Middle frontal gyrus (tissue), 1 donor: ENCODE results near the gene NOTO.
A peak's percentile ranks its signal among the peaks of the same experiment; 100 is the strongest.
"Not testable (repeated sequence)": the region's sequence is repeated elsewhere in the genome, so short reads cannot be mapped to it uniquely, and the experiment has no call there.

Experiments used
- DNase-seq: peaks from one replicate; pipeline ENCODE4 v3.0.0-alpha.2; 2015; ENCODE audit warnings: low spot score; ENCODE audit errors: extremely low spot score

The NOTO gene

DNA sequence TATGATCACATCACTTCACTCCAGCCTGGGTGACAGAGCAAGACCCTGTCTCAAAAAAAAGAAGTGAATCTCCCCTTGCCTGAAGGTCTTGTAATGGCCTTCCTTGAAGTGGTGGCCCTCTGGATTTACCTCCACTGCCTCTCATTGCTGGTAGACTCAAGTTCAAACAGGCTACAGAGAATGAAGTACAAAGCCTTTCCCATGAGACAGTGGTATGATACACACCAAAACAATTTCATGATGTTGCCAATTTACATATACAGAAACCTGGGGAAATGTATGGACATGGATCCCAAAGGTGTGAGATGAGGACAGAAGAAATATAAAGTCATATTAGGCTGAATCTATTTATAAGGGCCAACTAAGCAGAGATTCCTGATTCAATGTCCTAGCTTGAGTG lies 4.8 kb upstream of the NOTO start:
- no peak for DNase-seq

GRCh38 chr2:73200281-73200680 lies 2.1 kb upstream of the NOTO start:
- not testable (repeated sequence) for DNase-seq

GRCh38 chr2:73203055-73203681 lies 794 bp downstream of the NOTO start:
- DNase-seq, result no peak

GRCh38 chr2:73205611-73206010 lies 3.2 kb downstream of the NOTO start:
- DNase-seq, result no peak

- DNase-seq, result no peak
Observed at GRCh38 chr2:73208258-73208657, 5.9 kb downstream of the NOTO start.

GRCh38 chr2:73210019-73210418 lies 7.6 kb downstream of the NOTO start:
- no peak for DNase-seq

GRCh38 chr2:73210696-73211095 lies 8.3 kb downstream of the NOTO start:
- no peak for DNase-seq

- no peak for DNase-seq
Observed at GRCh38 chr2:73212098-73212447, 9.7 kb downstream of the NOTO start.

DNA sequence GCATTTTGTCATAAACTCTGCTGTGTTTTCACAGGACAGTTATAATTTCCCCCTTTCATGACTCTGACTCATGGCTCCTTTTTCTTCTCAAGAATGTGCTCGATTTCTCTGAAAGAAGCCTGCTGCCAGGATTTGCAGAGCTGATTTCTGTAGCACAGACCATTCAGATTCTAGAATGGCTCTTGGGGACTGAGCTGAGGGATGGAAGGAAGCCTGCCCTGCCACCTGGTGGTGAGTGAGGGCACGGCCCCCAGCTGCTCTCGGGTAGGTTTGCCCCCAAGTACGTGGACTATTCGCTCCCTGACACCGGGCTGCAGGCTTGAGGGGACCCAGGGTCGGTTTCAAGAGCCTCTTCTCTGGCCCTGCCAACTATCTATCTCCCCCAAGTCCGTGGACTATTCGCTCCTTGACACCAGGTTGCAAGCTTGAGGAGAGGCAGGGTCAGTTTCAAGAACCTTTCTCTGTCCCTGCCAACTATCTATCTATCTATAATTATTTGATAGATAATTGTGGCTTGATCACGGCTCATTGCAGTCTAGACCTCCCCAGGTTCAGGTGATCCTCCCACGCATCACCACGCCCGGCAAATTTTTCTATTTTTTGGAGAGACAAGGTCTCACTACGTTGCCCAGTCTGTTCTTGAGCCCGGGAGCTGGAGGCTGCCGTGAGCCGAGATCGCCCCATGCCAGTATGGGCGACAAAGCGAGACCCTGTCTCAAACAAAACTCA lies 10.2 kb downstream of the NOTO start:
- peak; percentile 34 for DNase-seq

DNA sequence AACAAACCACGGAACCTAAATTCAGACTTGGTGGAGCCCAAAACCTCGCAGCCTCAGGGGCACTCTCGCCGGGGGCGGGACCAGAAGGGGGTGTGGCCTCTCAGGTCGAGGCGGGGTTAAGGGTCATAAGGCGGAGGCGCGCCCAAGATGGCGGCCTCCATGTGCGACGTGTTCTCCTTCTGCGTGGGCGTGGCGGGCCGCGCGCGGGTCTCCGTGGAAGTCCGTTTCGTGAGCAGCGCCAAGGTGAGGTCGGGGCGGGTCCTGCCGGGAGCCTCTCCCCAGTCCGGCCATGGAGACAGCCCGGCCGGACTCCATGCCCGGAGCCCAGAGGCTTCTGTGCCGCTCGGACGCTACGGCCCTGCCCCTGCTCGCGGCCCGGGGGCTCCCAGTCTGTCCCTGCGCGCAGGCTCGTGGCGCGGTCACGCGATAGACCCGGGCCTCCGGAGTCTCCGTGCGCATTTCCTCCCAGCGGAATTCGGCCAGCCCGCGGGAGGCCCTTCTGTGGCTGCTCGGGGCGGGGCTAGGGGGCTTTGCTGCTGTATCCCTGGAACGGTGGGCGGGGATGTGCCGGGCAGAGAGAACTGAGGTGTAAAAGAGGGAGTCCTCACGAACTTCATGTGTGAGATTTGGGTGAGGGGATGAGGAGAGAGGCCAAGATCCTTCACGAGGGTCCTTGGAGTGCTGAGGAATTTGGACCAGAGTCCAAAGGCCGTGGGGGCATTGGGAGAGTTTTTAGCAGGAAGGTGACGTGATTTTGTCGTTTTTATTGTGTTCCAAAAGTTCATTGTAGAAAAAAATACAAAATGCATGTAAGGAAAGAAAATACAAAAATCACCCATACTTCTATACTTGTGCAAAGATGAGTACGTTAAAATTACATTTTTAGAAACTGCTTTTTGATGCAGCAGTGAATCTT lies 12.0 kb downstream of the NOTO start, which contains the start of gene SMYD5:
SMYD5 (plus strand) TSS at position 126 of the 916 bp plus-strand sequence; CDS start at position 148, 22 bp downstream.
- peak; percentile 77 for DNase-seq

DNA sequence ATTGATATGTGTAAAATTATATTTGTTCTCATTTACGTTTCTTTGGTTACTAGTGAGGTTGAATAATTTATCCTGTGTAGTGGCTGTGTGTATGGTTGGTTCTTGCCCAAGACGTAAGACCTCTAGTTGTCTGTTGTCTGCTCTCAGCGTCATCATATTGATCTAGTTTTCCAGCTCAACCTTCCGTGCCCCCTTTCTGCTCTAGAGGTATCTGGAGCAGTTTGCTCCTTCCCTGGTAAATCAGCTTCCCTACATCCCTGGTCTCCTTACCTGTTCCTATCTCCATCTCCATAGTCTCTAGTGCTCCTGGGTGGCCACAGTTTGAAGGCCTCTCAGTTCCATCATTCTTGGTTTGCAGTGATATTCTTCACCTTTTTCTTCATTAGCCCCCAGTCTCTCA lies 12.9 kb downstream of the NOTO start:
- DNase-seq, result no peak

GRCh38 chr2:73217160-73217559 lies 14.8 kb downstream of the NOTO start:
- no peak for DNase-seq

DNA sequence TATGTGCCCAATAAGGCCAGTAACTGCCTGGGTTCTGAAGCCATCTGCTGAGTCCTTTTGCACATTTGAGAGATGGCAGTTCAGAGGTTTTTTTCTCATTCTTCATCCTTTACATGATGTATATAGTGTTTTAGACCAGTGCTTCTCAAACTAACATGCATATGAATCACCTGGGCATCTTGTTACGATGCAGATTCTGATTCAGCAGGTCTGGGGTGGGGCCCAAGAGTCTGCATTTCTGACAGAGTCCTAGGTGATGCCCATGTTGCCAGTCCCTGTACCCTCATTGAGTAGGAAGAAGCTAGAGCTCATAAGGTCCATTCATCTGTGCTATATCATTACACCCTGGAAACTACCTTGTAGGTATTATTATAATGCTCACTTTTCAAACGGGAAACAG lies 15.5 kb downstream of the NOTO start:
- DNase-seq, result no peak

DNA sequence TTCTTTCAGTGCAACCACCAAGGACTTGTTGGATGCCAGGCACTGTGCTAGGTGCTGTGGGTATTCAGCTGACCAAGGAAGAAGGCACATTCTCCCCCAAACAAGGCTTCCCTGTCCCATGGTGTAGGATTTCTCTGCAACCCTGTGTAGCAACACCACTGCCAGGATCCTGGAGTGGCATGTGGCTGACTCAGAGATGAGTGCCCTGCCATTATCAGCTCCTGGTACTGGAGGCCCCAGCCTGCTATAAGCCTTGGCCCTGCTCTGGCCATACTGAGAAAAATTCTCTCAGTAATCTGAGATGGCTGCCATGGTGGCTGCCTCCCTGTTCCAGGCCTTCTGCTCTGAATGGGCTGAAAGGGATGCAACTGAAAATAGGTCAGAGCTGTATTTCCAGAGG lies 15.9 kb downstream of the NOTO start:
- no peak for DNase-seq

DNA sequence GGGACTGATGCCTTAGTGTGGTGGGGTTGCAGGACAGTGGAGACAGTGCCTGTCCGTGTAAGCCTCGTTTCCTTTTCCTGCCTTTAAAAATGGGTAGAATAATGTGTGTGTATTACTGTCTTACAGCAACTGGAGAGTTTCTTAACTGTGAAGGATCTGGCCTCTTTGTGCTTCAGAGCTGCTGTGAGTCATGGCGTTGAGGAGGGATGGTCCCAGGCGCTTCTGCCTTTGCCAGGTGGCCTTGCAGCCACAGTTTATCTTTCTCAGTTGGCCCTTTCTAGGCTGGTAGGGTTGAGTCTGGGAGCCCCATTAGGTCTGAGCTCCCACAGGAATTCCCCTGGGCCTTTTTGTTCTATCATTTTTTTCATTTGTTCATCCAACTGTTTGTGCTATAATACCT lies 21.4 kb downstream of the NOTO start:
- no peak for DNase-seq

DNA sequence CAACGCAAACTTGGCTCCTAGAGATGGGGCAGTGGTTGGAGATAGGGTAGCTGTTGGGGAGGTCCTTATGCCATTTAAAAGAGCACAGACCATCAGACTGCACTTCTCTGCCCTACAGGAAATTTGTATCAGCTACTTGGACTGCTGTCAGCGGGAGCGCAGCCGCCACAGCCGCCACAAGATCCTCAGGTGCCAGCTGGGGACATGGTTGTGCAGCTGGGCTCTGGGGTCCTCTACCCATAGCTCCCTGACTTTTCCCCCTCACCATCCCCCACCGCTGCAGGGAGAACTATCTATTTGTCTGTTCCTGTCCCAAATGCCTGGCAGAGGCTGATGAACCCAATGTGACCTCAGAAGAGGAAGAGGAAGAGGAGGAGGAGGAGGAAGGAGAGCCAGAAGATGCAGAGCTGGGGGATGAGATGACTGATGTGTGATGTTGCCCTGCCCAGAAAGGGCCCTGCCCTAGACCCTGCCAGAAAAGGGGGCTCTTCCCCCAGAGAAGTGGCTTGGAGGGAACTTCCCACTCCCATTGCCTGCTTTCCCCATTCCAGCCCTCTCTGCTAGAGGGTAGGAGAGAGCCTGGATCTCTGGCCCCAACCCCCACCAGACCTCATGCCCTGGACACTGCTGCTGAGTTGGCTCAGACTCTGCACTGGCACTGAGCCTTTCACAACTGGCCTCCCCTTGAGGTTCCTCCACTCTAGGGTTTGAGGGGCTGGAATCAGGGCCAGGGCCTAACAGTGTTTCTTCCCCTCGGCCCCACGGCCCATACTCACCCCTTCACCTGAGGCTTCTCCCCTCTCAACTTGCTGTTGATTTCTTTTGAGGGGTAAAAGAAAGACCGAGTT lies 23.4 kb downstream of the NOTO start:
- DNase-seq, result no peak

DNA sequence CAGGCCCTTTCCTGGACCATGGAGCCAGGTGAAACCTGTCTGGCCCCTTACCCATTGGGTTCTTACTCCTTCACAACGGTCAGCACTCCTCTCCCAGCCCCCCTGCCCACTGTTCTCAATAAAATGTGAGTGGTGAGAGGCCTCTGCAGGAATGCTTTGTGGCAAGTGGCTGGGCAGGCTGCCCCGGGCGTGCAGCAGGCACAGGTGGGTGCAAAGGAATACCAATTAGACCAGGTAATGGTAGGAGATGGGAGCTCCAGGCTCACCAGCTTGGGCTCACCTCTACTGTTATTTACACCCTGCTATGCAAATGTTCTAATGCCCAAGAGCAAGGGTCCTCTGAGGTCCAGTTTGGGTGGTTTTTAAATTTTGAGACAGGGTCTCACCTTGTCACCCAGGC lies 24.7 kb downstream of the NOTO start:
- DNase-seq, result no peak

GRCh38 chr2:73228631-73229030 lies 26.3 kb downstream of the NOTO start:
- DNase-seq, result no peak

- DNase-seq, result no peak
Observed at GRCh38 chr2:73232403-73233153, 30.2 kb downstream of the NOTO start.

- DNase-seq, result peak; percentile 99
Observed at GRCh38 chr2:73233154-73233931, 31.0 kb downstream of the NOTO start, which contains the start of gene PRADC1. TSS of gene PRADC1 (minus strand) at chr2:73233239. CDS start at chr2:73233160, 79 bp downstream.
